MG63 (cell line): ENCODE results near the gene KRTAP10-4. TPM values are rescaled to one million over a fixed set of nuclear protein-coding genes. Genes with fewer than 3 reads are reported as not detected.

ENCODE experiments used
- DNase-seq: peaks from one replicate; pipeline ENCODE4 v3.0.0-alpha.2; 2020
- H3K27me3 ChIP-seq: fragments of 250-450 bp; sonication (Bioruptor Pico); 2 replicates; pipeline ENCODE4 v1.5.1; 2020; ENCODE audit warnings: mild to moderate bottlenecking, moderate library complexity
- H3K36me3 ChIP-seq: fragments of 250-450 bp; sonication (Bioruptor Pico); 2 replicates; pipeline ENCODE4 v1.5.1; 2020; ENCODE audit warnings: mild to moderate bottlenecking, moderate library complexity
- H3K4me3 ChIP-seq: fragments of 250-450 bp; sonication (Bioruptor Pico); 2 replicates; pipeline ENCODE4 v1.5.1; 2020; ENCODE audit warnings: mild to moderate bottlenecking, moderate library complexity
- H3K9me3 ChIP-seq: fragments of 250-450 bp; sonication (Bioruptor Pico); 2 replicates; pipeline ENCODE4 v1.5.1; 2020; ENCODE audit warnings: mild to moderate bottlenecking, moderate library complexity
- total RNA-seq: library from RNA; depleted of rRNA; stranded (reverse); fragments of >200 nt; shearing (Covaris generic); gene quantifications from 2 replicates; pipeline ENCODE4 v1.2.3, GENCODE V29; 2014; ENCODE audit warnings: low replicate concordance

The KRTAP10-4 gene
- total RNA-seq, 1 experiment from 2014 or later, result not detected

- H3K36me3 ChIP-seq, result no peaks in the 10 kb centered on the region
- DNase-seq, result no peak
- peaks cover 3% of the 10 kb centered on the region; the same call in 1 of the 2 replicates for H3K27me3 ChIP-seq
- no peak overlapping the region for H3K4me3 ChIP-seq
- no peaks in the 10 kb centered on the region for H3K9me3 ChIP-seq
Measured at GRCh38 chr21:44532712-44533111, 40.8 kb upstream of the KRTAP10-4 start.

GRCh38 chr21:44533121-44533890, 40.2 kb upstream of the KRTAP10-4 start:
- Histone ChIP-seq H3K36me3 (no peaks in the 10 kb centered on the region), H3K4me3 (no peak overlapping the region), H3K9me3 (no peaks in the 10 kb centered on the region), H3K27me3 (peaks cover 3% of the 10 kb centered on the region; the same call in 1 of the 2 replicates)
- no peak for DNase-seq

- no peaks in the 10 kb centered on the region for H3K36me3 ChIP-seq
Measured at GRCh38 chr21:44533891-44534627, 39.5 kb upstream of the KRTAP10-4 start.

GRCh38 chr21:44534688-44535087, 38.8 kb upstream of the KRTAP10-4 start:
- H3K27me3 ChIP-seq, result peaks cover 3% of the 10 kb centered on the region; the same call in 1 of the 2 replicates
- no peak for DNase-seq
- no peaks in the 10 kb centered on the region for H3K9me3 ChIP-seq
- H3K4me3 ChIP-seq, result no peak overlapping the region
- H3K36me3 ChIP-seq, result no peaks in the 10 kb centered on the region

More at GRCh38 chr21:44533891-44534627, 39.5 kb upstream of the KRTAP10-4 start:
- Histone ChIP-seq H3K27me3 (peaks cover 3% of the 10 kb centered on the region; the same call in 1 of the 2 replicates), H3K9me3 (no peaks in the 10 kb centered on the region), H3K4me3 (no peak overlapping the region)
- DNase-seq, result no peak

- DNase-seq, result no peak
- Histone ChIP-seq H3K9me3 (no peaks in the 10 kb centered on the region), H3K4me3 (no peak overlapping the region), H3K27me3 (peaks cover 3% of the 10 kb centered on the region; the same call in 1 of the 2 replicates), H3K36me3 (no peaks in the 10 kb centered on the region)
Measured at GRCh38 chr21:44535963-44536362, 37.6 kb upstream of the KRTAP10-4 start.

- Histone ChIP-seq H3K27me3 (peaks cover 3% of the 10 kb centered on the region; the same call in 1 of the 2 replicates), H3K36me3 (no peaks in the 10 kb centered on the region), H3K9me3 (peaks cover 12% of the 10 kb centered on the region), H3K4me3 (no peak overlapping the region)
- DNase-seq, result no peak
Measured at GRCh38 chr21:44537930-44538911, 35.3 kb upstream of the KRTAP10-4 start.

- Histone ChIP-seq H3K36me3 (no peaks in the 10 kb centered on the region), H3K4me3 (no peak overlapping the region), H3K9me3 (peaks cover 14% of the 10 kb centered on the region), H3K27me3 (peaks cover 3% of the 10 kb centered on the region; the same call in 1 of the 2 replicates)
- DNase-seq, result no peak
Measured at GRCh38 chr21:44539046-44539445, 34.5 kb upstream of the KRTAP10-4 start.

- H3K36me3 ChIP-seq, result no peaks in the 10 kb centered on the region
- H3K9me3 ChIP-seq, result peaks cover 14% of the 10 kb centered on the region
- peaks cover 3% of the 10 kb centered on the region; the same call in 1 of the 2 replicates for H3K27me3 ChIP-seq
- DNase-seq, result no peak
- H3K4me3 ChIP-seq, result no peak within 1 kb of the TSS
Measured at GRCh38 chr21:44539991-44540666, 33.4 kb upstream of the KRTAP10-4 start, which contains the start of gene KRTAP10-1. TSS of gene KRTAP10-1 (minus strand) at chr21:44540195. CDS start at chr21:44540150, 45 bp downstream.

- Histone ChIP-seq H3K4me3 (no peak overlapping the region), H3K27me3 (peaks cover 3% of the 10 kb centered on the region; the same call in 1 of the 2 replicates), H3K36me3 (no peaks in the 10 kb centered on the region), H3K9me3 (peaks cover 14% of the 10 kb centered on the region)
- no peak for DNase-seq
Measured at GRCh38 chr21:44540741-44541288, 32.7 kb upstream of the KRTAP10-4 start.

- no peak for DNase-seq
- no peak overlapping the region for H3K4me3 ChIP-seq
- H3K9me3 ChIP-seq, result peaks cover 31% of the 10 kb centered on the region
- H3K36me3 ChIP-seq, result no peaks in the 10 kb centered on the region
- no peaks in the 10 kb centered on the region for H3K27me3 ChIP-seq
Measured at GRCh38 chr21:44542716-44543115, 30.8 kb upstream of the KRTAP10-4 start.

- Histone ChIP-seq H3K9me3 (peaks cover 33% of the 10 kb centered on the region), H3K27me3 (0 out of 2 replicates have a peak, but pooled peaks cover 5% of the 10 kb centered on the region), H3K4me3 (no peak overlapping the region), H3K36me3 (no peaks in the 10 kb centered on the region)
- no peak for DNase-seq
Measured at GRCh38 chr21:44544566-44544965, 29.0 kb upstream of the KRTAP10-4 start.

GRCh38 chr21:44547656-44548331, 25.7 kb upstream of the KRTAP10-4 start:
- DNase-seq, result no peak
- no peaks in the 10 kb centered on the region for H3K36me3 ChIP-seq
- 0 out of 2 replicates have a peak, but pooled peaks cover 5% of the 10 kb centered on the region for H3K27me3 ChIP-seq
- H3K9me3 ChIP-seq, result peaks cover 22% of the 10 kb centered on the region
- no peak overlapping the region for H3K4me3 ChIP-seq

GRCh38 chr21:44548381-44548780, 25.1 kb upstream of the KRTAP10-4 start:
- H3K36me3 ChIP-seq, result no peaks in the 10 kb centered on the region
- 0 out of 2 replicates have a peak, but pooled peaks cover 5% of the 10 kb centered on the region for H3K27me3 ChIP-seq
- H3K9me3 ChIP-seq, result peaks cover 19% of the 10 kb centered on the region
- no peak overlapping the region for H3K4me3 ChIP-seq
- DNase-seq, result no peak

GRCh38 chr21:44548922-44549321, 24.6 kb upstream of the KRTAP10-4 start:
- no peak for DNase-seq
- Histone ChIP-seq H3K36me3 (no peaks in the 10 kb centered on the region), H3K27me3 (0 out of 2 replicates have a peak, but pooled peaks cover 5% of the 10 kb centered on the region), H3K4me3 (no peak overlapping the region), H3K9me3 (peaks cover 19% of the 10 kb centered on the region)
